PFSK-1 (cell line): ENCODE measurements around the gene POU2F1.

Source experiments
- POLR2AphosphoS5 ChIP-seq: IDR thresholded peaks from 2 replicates; pipeline ENCODE4 v1.6.1; 2012; ENCODE audit warnings: low read depth, mild to moderate bottlenecking, control low read depth, low read length, moderate library complexity
- SIN3A ChIP-seq: IDR thresholded peaks from 2 replicates; pipeline ENCODE4 v1.6.1; 2012; ENCODE audit warnings: mild to moderate bottlenecking, low read length, moderate library complexity, borderline replicate concordance; ENCODE audit not compliant: insufficient read depth
- TAF1 ChIP-seq: IDR thresholded peaks from 2 replicates; pipeline ENCODE4 v1.6.1; 2012; ENCODE audit warnings: low read length, control low read depth, borderline replicate concordance; ENCODE audit not compliant: insufficient read depth
- TF ChIP-seq, protein P1 (sequence below), 2 experiments: IDR thresholded peaks; 2 replicates each; pipeline versions ENCODE4 v1.6.1 to v1.8.0; 2011 to 2012; ENCODE audit warnings: low read depth in 2 of 2, low read length in 2 of 2, control low read depth in 1 of 2, inconsistent platforms in 1 of 2, mild to moderate bottlenecking in 1 of 2, moderate library complexity in 1 of 2; ENCODE audit not compliant: insufficient read depth in 1 of 2

DNA sequence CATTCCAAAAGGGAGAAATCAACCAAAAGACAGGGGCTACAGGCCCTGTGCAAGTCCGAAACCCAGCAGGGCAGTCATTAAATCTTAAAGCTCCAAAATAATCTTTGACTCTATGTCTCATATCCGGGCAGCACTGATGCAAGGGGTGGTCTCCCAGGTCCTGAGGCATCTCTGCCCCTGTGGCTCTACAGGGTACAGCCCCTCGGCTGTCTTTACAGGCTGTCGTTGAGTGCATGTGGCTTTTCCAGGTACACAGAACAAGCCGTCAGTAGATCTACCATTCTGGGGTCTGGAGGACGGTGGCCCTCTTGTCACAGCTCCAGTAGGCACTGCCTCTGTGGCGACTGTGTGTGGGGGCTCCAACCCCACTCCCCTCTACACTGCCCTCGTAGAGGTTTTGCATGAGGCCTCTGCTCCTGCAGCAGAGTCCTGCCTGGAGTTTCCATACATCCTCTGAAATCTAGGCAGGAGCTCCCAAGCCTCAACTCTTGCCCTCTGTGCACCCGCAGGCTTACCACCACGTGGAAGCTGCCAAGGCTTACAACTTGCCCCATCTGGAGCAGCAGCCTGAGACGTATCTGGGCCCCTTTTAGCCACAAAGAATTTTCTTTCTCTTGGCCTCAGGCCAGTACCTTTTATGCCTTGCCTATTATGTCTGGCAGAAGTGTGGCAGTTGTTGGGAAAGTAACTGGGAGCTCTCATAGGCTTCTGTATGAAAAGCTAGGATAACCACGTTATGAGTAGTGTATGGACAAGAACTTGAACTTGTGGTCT lies 52.5 kb downstream of the POU2F1 start:
- TF ChIP-seq POLR2AphosphoS5 (no peak), TAF1 (no peak), SIN3A (no peak)
- TF ChIP-seq, protein P1, sequence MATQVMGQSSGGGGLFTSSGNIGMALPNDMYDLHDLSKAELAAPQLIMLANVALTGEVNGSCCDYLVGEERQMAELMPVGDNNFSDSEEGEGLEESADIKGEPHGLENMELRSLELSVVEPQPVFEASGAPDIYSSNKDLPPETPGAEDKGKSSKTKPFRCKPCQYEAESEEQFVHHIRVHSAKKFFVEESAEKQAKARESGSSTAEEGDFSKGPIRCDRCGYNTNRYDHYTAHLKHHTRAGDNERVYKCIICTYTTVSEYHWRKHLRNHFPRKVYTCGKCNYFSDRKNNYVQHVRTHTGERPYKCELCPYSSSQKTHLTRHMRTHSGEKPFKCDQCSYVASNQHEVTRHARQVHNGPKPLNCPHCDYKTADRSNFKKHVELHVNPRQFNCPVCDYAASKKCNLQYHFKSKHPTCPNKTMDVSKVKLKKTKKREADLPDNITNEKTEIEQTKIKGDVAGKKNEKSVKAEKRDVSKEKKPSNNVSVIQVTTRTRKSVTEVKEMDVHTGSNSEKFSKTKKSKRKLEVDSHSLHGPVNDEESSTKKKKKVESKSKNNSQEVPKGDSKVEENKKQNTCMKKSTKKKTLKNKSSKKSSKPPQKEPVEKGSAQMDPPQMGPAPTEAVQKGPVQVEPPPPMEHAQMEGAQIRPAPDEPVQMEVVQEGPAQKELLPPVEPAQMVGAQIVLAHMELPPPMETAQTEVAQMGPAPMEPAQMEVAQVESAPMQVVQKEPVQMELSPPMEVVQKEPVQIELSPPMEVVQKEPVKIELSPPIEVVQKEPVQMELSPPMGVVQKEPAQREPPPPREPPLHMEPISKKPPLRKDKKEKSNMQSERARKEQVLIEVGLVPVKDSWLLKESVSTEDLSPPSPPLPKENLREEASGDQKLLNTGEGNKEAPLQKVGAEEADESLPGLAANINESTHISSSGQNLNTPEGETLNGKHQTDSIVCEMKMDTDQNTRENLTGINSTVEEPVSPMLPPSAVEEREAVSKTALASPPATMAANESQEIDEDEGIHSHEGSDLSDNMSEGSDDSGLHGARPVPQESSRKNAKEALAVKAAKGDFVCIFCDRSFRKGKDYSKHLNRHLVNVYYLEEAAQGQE (IDR thresholded peaks at IDR 0.05; ENCODE audit: insufficient read depth in 1 of 2, low read depth in 2 of 2, low read length in 2 of 2) = no peak
